Stimulated activated naive CD4-positive, alpha-beta T cell treated with Interleukin-2 at 50 U/mL for 16 hours (primary cell): ENCODE data around the gene ADPRM.

Experiments
- DNase-seq: peaks from one replicate; lab custom pipeline; 2025; lab: John Stamatoyannopoulos, UW

The ADPRM gene

DNA sequence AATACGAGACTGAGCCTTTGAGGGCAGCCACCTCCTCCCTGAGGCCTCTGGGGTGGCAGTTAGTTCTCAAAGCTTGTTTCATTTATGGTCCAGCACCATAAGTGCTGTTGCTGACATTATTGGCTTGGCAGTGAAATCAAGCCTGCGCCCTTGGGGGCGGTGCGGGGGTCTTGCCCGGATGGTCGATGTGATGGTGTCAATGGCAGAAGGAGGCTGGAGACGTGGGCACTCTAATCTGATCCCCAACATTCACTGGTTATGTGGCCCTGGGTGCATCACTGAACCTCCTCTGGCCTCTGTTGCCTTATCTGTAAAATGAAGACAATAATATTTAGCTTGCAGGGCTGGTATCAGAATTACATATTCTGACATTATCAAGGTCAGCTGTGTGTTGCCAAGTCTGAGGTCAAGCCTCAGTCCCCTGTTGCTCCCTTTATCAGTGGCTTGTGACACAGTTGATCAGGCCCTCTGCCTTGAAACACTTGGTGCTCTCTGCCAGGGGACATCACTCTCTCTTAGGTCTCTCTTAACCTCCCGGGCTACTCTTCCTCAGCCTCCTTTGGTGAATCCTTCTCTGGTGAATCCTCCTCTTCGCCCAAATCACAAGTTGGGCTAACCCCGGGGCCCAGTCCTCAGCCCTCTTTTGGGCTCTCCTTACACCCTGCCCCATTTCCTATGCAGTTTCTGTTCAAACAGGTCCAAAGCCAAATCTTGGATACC lies 44.2 kb downstream of the ADPRM start:
- DNase-seq = no peak

DNA sequence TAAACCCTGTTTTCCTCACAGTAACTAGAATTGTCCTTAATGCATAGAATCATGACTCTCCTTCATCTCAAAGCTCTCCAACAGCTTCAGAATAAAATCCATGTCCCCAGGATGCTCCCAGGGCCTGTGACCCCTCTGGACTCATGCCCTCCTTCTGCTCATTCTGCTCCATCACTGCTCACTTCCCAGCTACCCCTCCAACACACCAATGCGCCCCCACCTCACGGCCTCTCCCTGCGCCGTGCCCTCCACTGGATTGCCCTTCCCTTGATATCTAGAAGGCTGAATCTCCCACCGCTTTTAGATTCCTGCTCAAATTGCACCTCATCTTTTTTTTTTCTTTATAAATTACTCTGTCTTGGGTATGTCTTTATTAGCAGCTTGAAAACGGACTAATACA lies 45.0 kb downstream of the ADPRM start:
- DNase-seq = no peak

DNA sequence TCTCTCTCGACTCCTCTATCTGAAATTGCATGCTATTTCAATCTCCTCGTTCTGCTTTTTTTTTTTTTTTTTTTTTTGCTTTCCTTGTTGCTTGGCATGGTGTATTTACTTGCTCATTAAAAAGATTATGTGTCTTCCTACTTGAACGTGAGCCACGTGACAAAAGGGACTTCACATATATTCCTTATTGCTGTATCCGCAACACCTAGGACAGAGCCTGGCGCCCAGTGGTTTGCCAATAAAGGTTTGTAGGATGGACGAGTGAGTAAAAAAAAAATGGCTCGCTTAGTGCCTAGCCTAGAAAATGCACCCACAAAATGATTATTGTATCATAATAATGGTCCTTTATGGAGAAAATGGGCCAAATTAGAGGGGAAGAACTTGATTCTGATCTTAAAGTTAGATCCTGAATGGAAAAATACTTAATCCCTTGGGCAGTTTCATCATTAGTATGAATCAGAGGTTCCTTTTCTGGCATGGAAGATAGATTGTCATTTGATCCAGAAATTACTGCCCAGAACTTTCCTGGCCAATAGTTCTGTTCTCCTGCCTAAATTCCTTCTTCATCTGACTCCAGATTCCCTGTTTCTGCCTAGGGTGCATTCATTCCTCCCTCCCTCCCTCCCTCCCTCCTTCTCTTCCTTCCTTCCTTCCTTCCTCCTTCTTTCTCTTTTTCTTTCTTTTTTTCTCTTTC lies 46.1 kb downstream of the ADPRM start:
- no peak for DNase-seq

DNA sequence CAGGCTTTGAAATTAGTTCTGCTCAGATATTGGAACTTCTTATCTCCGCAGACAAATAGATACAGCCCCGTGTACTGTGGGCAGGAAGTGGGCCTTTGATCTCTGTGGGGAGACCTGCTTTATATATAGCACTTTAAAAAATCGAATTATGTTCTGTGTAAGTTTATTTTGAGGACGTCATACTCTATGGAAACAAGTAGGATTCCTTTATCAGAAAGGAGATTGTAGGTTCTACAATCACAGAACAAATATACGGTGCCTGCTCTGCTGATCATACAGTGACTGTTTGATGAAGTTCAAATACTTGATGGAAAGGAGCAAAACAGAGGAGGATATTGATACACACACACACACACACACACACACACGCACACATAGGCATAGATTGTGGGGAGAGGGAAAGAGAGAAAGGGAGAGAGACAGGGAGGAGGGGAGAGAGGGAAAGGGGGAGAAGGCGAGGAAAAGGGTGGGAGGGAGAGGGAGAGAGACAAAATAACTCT lies 47.2 kb downstream of the ADPRM start:
- DNase-seq = no peak

DNA sequence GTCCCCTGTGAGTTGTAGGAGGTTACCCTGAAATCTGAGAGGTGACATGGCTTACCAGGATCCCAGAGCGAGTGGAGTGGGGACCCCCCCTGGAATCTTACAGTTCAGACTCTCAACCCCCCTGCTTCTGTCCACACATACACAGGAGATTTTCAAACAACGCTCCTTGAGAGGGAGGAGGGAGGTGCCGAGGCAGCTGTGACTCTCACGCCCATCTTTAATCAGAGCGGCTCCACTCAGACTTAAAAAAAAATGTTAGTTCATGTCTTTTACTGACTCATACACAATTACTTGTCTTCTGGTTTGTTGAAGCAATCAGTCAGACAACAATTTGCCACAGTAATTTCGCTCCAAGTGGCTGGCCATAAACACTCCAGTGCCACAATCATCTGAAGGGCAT lies 47.8 kb downstream of the ADPRM start:
- DNase-seq = no peak

DNA sequence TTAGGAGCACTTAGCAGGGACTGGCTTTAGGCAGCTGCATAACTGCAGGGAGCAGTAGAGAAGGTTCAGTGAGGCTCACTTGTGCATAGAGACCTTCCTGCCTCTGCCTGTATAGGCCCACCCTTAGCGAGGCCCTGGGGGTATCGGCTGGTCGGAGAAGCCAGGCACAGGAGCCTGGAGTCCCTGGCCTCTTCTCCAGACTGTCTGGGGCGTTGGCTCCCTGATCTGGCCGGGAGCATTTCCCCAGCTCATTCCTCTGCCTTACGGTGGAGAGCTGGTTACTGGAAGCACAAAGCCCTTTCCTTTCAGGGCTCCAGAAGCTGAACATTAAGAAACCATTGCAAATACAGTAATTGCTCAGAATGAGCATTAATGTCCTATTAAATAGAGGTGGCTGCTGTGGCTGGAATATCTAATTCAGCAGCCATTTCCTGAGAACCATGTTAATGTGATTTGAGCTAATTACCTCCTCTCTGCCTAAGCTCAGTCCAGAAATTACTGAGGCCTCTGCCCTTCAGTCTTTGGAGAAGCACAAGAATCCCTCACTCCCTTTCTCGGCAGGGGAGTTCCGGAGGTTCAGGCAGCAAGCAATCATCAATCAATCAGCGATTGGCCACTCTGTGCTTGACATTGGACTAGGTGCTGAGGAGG lies 51.3 kb downstream of the ADPRM start:
- no peak for DNase-seq

DNA sequence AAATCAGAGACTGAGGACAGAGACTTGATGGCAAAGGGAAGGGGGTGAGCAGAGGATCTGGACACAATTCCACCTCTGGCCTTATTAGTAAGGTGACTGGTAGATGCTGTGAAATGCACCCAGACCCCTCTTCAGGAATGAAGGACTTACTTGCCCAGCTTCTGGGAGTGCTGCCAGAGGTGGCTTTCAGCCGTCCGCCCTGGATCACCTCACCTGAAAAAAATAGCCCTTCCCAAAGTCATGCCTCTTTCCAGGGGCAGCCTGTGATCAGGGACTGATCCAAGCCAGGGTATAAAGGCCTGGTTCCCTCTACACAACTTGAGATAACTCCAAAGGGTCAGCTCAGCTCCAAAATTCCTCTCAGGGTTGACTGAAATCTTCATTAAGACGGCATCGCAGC lies 52.8 kb downstream of the ADPRM start:
- DNase-seq = no peak

DNA sequence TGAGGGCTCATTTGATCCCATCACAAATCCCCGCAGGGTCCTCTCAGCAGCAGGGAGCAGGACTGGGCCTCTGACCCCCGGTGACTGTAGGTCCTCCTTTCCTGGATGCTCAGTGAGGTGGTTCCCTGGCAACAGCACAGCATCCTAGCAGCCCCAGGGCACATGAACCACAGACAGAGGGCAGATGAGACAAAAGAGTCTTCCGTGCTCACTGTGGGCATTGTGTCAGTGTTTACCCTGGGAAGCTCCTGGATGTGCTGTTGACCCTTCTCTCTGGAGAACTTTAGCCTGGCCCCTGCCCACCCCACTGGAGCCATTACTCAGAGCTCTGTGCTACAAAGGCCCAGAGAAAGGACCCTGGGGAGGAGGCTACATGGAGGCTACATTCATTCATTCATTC lies 54.2 kb downstream of the ADPRM start:
- no peak for DNase-seq

DNA sequence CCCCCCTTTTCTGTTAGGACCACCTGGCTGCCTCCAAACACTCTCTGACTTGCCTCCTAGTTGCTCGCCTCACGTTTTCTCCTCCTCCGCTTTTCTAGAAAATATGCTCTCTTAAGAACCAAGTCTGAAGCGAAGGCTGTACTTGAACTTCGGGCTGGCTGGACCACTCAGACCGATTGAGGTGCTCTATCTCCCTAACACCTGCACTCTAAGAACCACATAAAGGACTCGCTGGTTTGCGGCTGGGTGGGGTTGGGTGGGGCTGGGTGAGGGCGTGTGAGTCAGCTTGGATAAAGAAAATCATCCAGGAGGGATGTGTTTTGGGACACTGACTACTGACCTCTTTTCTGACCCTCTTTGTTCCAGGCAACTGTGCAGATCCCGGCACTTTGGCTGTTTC lies 55.3 kb downstream of the ADPRM start:
- no peak for DNase-seq

DNA sequence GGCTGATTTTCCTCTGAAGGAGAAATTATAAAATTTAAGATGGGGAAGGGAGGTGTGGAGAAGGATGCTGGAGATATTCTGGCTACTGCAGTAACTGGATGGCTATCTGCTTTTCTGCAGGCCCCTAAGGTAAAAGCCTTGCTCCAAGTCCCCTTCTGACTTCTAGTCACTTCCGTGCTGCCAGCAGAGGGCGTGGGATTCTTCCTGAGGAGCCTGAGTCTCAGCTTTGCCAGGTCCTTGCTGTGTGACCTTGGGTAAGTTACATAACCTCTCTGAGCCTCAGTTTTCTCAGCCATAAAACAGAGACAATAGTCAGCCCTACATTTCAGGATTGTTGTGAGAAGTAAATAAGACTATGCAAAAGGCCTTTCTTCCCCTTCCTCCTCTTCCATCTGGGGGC lies 56.7 kb downstream of the ADPRM start:
- no peak for DNase-seq

DNA sequence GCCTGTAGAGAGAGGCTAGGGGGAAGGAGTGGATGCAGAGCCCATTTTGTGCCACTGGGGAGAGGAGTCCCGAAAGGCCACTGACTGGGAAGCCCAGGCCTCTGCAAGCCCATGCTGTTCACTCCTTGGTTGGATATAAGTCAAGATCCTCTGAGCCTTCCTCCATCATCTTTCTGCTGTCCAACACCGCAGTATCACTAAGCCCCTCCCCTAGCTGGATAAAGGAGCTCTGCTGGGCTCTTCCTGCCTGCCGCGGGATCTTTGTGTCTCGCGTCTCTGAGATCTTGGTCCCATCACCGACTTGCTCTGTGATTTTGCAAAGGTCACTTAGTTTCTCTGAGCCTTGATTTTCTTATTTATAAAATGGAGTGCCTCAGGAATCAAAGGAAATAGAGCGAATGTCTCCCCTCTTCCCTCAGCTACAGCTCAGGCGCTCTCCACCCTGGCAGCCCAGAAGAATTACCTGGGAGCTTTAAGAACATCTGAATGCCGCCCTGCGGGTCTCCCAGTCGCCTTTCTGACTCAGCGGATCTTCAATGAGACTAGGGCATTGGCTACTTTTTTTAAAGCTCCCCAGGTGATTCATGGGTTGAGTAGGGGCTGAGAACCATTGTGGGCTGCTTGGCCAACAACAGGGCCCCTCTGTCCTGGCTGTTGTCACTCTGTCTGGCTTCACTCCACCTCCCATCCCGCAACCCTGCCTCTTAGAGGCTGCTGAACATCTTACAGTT lies 57.6 kb downstream of the ADPRM start:
- no peak for DNase-seq

DNA sequence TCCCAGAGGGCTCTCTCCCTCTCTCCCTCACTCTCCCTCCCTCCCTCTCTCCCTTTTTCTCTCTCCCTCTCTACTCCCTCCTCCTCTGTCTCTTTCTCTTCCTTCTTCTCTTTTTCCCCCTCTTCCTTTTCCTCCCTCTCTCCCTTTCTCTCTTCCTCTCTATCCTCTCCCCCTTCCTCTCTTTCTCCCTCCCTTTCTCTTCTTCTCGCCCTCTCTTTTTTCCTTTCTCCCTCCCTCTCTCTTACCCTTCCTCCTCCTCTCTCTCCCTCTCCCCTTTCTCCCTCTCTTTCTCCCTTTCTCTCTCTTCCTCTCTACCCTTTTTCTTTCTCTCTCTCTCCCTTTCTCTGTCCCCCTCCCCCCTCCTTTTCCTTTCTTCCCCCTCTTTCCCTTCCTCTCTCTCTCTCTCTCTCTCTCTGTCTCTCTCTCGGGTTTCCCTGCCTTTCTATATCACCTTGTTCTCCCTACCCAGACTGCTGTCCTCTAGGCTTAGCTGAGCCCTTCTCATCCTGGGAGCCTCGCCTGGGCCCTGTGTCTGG lies 58.3 kb downstream of the ADPRM start:
- no peak for DNase-seq

DNA sequence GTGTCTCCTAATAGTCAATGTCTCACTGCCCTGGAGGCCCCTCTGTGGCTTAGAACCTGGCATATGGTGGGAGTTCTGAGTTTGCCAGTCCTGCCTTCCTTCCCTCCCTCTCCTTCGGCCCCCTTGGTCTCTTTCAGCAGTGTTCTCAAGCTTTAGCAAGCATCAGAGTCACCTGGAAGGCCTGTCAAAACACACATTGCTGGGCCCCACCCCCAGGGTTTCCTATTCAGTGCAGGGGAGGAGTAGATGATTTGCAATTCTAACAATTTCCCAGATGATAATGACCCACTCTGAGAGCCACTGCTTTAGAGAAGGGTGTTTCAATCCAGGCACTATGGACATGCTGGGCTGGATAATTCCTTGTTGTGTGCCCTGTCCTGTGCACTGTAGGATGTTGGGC lies 58.8 kb downstream of the ADPRM start:
- DNase-seq = no peak

DNA sequence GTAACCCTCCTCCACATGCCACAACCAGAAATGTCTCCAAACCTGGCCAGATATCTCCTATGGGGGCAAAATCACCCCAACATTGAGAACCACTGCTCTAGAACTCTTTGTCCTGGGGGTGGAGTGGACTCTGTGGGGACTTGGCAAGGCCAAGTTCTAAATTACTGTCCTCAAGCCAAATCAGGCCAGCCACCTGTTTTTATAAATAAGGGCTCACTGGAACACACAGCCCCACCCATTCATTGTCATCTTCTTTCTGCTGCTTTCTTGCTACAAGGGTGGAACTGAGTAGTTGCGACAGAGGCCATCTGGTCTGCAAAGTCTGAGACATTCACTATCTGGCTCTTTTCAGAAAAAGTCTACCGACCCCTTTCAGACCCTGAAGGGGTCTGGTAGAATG lies 59.2 kb downstream of the ADPRM start:
- no peak for DNase-seq

DNA sequence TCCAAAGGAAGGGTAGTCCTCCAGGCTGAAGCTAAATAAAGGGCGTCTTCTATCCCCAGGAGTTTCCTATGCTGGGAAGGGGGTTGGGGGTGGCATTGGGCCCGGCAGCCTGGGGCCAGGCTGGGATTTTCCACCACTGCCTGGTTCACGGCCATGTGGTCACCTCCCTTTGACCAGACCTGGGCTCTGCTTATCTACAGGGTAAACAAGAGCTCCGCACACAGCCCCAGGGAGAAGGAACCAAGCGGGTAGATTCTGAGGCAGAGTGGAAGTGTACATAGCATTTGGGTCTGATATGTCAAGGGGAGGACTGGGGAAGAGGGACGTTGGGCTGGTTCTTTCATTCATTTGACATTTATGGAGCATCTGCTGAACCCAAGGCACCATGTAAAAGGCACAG lies 59.7 kb downstream of the ADPRM start:
- no peak for DNase-seq

DNA sequence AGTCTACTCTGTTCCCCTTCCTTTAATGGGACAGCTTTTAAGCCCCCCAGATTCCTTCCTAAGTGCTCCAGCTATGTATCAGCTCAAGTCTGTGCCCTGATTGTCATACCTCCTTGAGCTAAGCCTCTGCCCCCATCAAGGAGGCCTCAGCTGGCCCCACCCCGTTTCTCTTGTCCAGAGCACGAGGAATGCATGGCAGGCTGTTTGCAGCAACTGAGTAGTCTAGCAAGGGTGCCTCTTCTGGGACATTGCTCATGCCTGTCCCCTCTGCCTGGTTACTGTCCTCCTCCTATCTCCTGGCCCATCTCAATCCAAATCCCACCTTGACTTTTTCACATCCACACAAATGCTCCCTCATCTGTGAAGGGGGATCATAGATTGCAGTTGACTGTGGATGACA lies 60.3 kb downstream of the ADPRM start:
- no peak for DNase-seq

DNA sequence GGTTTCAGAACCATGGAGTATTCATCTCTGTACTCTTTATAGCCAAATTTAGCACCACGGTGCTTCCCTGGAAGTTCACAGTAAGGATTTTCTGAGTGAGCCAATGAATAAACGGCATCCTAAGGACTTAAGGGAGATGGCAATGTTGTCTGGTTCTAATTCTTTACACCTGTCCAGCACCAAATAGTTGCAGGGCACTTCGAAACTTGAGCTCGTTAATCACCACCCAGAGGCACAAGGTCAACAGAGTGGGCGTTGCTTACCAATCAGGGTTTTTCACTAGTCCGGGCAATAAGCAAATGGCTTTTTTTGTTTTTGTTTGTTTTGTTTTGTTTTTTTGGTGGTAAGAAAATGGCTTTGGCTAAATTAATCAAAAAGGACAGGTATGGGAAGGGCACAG lies 60.7 kb downstream of the ADPRM start:
- DNase-seq = no peak
